GM13977 (cell line): ENCODE data around the gene SCAI.
"Not testable (repeated sequence)": the region's sequence is repeated elsewhere in the genome, so short reads cannot be mapped to it uniquely, and the experiment has no call there.

Source experiments
- DNase-seq: peaks from one replicate; pipeline ENCODE4 v3.0.0; 2012; ENCODE audit warnings: low spot score
- CTCF ChIP-seq: IDR thresholded peaks from 2 replicates; pipeline ENCODE4 v1.5.1; 2012; ENCODE audit warnings: mild to moderate bottlenecking, control low read depth; ENCODE audit not compliant: insufficient read depth; ENCODE audit errors: extremely low read depth, missing control alignments
- in situ Hi-C: fragments of 300-500 bp; cut with MboI; formaldehyde crosslinking; loops from one replicate; pipeline ENCODE4 v1.12.0; 2022; ENCODE audit warnings: low sequenced_read_pairs, low pct_unique_long_range_greater_than_20kb, mixed read lengths, inconsistent platforms; ENCODE audit not compliant: unreplicated experiment

SCAI gene

GRCh38 chr9:125028041-125028440, 115.3 kb downstream of the SCAI start:
- in situ Hi-C loops = no loop called here
- DNase-seq = no peak
- TF ChIP-seq CTCF = no peak

- TF ChIP-seq CTCF = no peak
- DNase-seq = no peak
- in situ Hi-C loops = no loop called here
Measured at GRCh38 chr9:125024917-125025316, 118.4 kb downstream of the SCAI start.

- no peak for DNase-seq
- no peak for TF ChIP-seq CTCF
- in situ Hi-C loops = no loop called here
Measured at GRCh38 chr9:125021069-125021468, 122.3 kb downstream of the SCAI start.

GRCh38 chr9:125015655-125016054, 127.7 kb downstream of the SCAI start:
- DNase-seq, in situ Hi-C loops: not testable (repeated sequence)

GRCh38 chr9:125012013-125012412, 131.3 kb downstream of the SCAI start:
- in situ Hi-C loops = not testable (repeated sequence)

GRCh38 chr9:125008599-125008998, 134.7 kb downstream of the SCAI start:
- no peak for TF ChIP-seq CTCF
- in situ Hi-C loops = no loop called here
- DNase-seq = no peak

More at GRCh38 chr9:125012013-125012412, 131.3 kb downstream of the SCAI start:
- not testable (repeated sequence) for DNase-seq

GRCh38 chr9:125003332-125003731, 140.0 kb downstream of the SCAI start:
- DNase-seq = no peak
- in situ Hi-C loops = no loop called here
- no peak for TF ChIP-seq CTCF

GRCh38 chr9:124983698-124984097, 159.6 kb downstream of the SCAI start:
- in situ Hi-C loops = no loop called here
- no peak for TF ChIP-seq CTCF

More at GRCh38 chr9:124983698-124984097, 159.6 kb downstream of the SCAI start:
- no peak for DNase-seq
